ENCODE measurements around the gene ACTR3.
A peak's percentile ranks its signal among the peaks of the same experiment; 100 is the strongest.

ACTR3 gene

DNA sequence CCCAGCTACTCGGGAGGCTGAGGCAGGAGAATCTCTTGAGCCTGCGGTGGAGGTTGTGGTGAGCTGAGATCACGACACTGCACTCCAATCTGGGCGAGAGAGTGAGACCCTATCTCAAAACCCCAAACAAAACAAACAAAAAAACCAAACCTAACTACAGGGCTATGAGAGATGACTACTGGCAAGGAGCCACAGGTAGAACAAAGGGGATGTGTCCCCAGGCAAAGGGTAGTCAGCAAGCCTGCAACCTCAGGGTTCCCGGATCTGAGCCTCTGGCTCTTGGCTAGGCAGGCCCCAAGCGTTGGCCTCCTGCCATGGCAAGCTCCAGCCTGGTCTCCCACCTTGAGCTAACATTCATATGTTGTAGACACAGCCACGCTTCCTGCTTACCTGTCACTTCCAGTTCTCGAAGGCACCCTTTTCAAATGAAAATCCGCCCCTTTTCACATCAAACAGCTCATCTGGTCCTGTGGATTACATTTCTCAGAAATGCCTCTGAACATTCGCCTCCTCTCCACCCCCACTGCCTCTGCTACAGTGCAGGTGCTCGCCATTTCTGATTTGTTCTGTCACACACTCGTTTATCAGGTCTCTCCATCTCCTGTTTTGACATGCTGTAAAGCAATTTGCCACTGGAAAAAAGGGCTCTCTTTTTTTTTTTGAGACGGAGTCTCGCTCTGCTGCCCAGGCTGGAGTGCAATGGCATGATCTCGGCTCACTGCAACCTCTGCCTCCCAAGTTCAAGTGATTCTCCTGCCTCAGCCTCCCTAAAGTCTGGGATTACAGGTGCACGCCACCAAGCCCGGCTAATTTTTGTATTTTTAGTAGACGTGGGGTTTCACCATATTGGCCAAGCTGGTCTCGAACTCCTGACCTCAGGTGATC lies 13.1 kb upstream of the ACTR3 start:
- DNase-seq (ENCODE audit: low spot score) = no peak

- DNase-seq (ENCODE audit: low spot score) = no peak
Observed at GRCh38 chr2:113877711-113878598, 11.9 kb upstream of the ACTR3 start.

- no peak for DNase-seq (ENCODE audit: low spot score)
Observed at GRCh38 chr2:113878743-113879142, 11.1 kb upstream of the ACTR3 start.

DNA sequence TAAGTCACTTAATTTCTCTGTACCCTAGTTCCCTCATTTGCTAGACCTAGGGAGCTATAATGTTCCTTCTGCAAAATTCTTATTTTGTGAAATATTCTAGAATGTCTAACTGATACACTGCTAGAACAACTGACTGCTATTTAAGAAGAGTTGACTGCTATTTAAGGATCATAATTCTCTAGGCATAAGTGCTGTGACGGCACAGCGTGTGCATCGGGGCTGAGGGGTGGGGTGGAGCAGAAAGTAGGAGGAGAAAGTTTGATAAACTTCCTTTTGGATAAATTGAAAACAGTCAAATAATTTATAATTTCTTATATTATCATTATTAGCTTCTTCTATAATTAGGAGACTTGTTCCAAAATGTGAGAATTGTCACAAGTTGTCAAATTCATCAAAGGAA lies 10.4 kb upstream of the ACTR3 start:
- no peak for DNase-seq (ENCODE audit: low spot score)

DNA sequence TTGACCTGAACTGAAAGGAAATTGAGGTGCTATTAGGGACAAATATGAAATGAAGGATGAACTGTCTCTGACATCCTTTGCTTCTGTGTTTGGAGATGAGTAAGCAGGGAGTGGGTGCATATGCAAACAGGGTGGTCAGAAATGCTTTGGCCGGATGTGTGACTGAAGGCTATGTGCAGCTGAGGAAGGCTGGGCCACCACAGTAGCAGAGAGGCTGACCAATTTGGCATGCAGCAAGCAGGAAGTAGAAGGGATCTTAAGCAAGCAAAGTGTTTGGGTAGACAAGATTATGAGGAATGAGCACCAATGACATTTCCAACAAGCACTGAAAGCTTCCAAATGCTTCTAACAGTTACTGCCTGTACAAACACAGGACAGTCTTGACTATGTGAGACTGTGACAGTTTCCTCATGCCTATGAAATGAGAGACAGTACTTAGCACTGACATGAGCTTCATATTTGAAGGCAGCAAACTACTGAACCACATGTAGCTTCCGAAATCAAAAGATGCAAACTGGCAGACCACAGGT lies 3.3 kb upstream of the ACTR3 start:
- peak; percentile 81 for DNase-seq (ENCODE audit: low spot score)

DNA sequence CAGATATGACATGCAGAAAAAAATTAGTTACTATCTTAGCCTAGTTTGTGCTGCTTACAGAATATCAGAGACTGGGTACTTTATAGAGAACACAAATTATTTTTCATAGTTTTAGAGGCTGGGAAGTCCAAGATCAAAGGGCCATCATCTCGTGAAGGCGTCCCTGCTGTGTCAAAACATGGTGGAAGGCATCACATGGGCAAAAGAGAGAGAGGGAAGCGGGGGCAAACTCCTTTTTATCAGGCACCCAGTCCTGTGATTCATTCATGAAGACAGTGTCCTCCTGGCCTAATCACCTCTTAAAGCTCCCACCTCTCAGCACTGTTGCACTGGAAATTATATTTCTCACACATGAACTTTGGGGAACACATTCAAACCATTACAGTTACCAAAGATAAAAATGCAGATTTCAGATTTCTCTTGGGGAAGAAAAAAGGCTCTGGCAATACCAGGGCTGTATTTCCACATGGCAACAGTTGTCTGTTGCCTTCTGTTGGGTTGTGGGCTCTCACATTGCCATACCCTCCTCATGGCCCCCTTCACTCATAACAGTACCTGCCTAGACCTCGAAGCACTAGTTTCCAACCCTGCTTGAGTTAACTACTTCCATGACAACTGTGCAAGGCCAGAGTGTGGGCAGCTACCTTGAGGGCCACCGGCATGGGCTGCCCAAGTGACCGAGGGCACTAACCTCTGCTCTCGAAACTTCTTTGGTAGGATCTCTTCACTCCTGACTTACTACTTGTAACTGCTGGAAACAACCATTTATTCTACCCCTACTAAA lies 2.7 kb upstream of the ACTR3 start:
- DNase-seq (ENCODE audit: low spot score) = no peak

- DNase-seq (ENCODE audit: low spot score) = no peak
Observed at GRCh38 chr2:113888641-113889470, 1.0 kb upstream of the ACTR3 start.

DNA sequence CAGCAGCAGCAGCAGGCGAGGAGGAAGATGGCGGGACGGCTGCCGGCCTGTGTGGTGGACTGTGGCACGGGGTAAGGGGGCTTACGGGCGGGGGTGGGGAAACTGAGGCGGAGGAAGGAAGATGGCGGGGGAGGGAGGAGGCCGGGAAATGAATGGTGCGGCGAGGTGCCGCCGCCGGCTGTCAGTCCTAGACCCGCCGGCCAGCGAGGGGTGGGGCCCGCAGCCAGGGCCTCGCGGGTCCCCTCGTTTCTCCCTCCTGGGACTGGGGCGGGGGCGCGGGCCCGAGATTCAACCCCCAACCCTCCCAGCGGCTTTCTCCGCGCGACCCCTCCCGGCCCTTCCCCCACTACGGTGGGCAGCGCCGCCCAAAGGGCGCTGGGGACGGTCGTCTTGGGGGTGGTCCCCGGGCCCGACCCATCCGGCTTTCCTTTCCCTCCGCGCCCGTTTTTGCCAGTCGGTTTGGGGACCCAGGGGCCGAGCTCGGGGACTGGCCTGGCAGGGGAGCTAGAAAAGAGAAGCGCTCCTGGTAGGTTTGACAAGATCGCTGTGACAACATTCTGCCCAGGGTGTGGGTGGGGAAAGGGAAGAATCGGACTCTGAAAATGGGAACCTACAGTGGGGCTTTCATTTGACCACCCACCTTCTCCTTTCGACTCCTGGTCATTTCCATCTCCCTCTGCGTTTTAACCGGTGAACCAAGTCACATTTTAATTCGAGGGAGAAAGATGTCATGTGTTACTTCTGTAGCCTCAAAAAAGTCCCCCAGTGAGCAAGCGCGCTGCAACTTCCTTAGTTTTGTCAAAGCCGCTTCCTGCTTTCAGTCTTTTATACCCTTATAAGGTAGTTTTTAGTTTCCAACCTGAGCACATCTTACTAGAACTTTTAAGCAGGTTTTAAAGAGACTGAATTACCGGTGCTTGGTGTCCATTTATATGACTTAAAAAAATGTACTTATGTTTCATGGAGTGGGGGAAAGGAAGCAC lies 655 bp downstream of the ACTR3 start:
- DNase-seq (ENCODE audit: low spot score) = peak; percentile 93

GRCh38 chr2:113891265-113891959 lies 1.5 kb downstream of the ACTR3 start:
- DNase-seq (ENCODE audit: low spot score) = peak; percentile 54

GRCh38 chr2:113892004-113892710 lies 2.3 kb downstream of the ACTR3 start:
- DNase-seq (ENCODE audit: low spot score) = peak; percentile 20

- DNase-seq (ENCODE audit: low spot score) = peak; percentile 77
Observed at GRCh38 chr2:113894156-113894743, 4.4 kb downstream of the ACTR3 start.

- DNase-seq (ENCODE audit: low spot score) = peak; percentile 18
Observed at GRCh38 chr2:113895301-113895700, 5.4 kb downstream of the ACTR3 start.

DNA sequence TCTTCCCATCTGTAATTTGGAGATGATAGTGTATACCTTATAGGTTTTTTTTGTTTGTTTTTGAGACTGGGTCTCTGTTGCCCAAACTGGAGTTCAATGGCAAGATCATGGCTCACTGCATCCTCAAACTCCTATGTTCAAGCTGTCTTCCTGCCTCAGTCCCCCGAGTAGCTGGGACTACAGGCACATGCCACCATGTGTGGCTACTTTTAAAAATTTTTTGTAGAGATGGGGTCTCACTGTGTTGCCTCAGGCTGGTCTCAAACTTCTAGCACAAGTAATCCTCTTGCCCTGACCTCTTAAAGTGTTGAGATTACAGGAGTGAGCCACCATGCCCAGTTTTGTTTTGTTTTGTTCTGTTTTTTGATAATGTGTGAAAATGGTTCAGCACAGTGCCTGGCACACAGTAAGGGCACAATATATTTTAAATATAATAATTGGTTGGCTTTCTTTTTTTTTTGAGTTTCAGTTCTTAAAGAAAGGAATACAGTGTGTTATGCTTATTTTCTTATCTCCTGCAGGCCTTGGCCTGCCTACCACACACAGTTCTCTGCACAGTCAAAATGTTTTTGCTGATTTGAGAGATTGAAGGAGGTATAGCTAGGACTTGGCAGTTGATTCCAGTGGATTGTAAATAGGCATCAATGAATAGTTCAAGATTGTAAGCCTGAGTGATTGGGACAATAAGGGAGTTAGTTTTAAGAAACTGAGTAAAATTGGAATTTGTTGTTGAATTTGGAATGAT lies 6.1 kb downstream of the ACTR3 start:
- DNase-seq (ENCODE audit: low spot score) = no peak

- no peak for DNase-seq (ENCODE audit: low spot score)
Observed at GRCh38 chr2:113896791-113897190, 6.9 kb downstream of the ACTR3 start.

- no peak for DNase-seq (ENCODE audit: low spot score)
Observed at GRCh38 chr2:113898081-113898480, 8.2 kb downstream of the ACTR3 start.

- DNase-seq (ENCODE audit: low spot score) = no peak
Observed at GRCh38 chr2:113899166-113899565, 9.3 kb downstream of the ACTR3 start.

GRCh38 chr2:113901943-113902342 lies 12.1 kb downstream of the ACTR3 start:
- no peak for DNase-seq (ENCODE audit: low spot score)

Data from RKO (cell line).